ENCODE results near the gene PADI1.

Gene PADI1

DNA sequence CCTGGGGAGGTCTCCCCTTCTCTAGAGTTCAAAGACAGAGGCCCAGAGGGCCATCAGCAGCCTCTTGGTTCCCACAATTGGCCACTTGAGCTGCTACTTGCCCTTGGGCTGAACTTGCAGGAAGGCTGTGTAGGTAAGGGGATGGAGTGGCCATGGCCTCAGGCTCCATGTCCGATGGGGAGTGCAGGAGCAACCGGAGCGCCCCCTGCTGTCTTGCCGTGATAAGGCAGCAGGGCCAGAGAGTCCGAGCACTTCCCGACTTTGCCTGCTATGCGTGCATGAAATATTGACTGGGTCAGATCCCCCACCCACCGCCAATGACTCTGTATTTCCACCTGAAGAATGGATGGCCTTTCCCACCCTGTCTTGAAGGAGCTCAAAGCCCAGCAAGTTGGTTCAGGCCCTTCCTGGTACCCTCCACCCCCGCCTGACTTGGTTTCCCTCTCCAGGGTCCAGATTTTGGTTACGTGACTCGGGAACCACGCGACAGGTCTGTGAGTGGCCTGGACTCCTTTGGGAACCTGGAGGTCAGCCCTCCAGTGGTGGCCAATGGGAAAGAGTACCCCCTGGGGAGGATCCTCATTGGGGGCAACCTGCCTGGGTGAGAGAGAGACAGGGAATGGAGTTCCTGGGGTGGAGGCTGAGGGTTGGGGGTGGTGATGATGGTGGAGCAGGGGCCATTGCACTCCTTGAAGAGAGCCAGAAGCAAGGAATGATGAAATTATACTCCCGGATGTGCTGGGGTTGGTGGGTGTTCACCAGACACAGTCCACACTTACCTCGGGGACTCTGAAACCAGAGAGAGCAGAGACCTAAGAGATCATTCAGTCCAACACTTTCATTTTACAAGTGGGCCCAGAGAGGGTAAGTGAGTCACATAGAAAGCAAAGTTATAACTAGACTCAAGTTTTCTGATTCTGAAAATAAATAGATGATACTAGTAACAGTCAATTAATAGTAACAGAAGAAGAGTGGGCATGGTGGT is 69.5 kb downstream of the PADI1 start:
- peak; percentile 8 for DNase-seq (ENCODE audit: low spot score)

DNA sequence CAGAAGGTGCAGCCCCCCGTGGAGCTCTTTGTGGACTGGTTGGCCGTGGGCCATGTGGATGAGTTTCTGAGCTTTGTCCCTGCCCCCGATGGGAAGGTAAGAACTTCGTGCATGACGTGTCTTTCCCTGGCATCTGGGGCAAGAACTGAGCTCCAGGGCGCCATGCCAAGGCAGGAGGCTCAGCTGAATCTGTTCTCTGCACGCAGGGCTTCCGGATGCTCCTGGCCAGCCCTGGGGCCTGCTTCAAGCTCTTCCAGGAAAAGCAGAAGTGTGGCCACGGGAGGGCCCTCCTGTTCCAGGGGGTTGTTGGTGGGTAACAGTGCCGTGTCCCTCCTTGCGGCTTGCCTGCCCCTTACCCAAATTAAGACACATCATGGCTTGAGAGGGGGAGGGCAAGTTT is 71.6 kb downstream of the PADI1 start:
- DNase-seq (ENCODE audit: low spot score), result peak; percentile 29

DNA sequence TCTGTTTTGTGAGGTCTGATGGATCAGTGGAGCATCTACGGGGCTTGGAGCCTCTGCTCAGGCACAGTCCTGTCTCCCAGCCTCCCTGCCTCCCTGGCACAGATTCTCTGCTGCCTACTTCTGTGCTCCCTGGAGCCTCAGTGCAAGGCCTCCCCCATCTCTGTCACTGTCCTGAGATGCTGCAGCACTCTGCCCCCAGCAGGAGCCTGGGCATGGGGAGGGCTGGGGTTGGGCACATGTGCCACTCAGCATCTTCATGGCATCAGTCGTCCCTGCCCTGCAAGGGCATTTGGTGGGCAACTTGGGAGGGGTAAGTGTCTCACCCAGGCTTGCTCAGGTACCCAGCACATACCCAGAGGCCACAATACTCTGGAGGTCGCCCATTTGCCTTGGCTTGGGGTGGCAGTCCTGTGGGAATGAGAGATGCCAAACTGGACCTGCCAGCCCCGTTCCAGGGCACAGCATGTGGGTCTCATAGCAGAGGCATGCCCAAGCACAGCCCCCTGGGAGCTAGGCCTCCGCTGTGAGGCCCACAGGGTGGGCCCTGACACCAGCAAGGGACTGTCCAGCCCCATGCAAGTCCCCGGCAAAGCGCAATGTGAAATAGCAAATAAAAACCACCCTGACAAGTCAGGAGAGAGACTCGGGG is 72.7 kb downstream of the PADI1 start:
- DNase-seq (ENCODE audit: low spot score), result no peak

DNA sequence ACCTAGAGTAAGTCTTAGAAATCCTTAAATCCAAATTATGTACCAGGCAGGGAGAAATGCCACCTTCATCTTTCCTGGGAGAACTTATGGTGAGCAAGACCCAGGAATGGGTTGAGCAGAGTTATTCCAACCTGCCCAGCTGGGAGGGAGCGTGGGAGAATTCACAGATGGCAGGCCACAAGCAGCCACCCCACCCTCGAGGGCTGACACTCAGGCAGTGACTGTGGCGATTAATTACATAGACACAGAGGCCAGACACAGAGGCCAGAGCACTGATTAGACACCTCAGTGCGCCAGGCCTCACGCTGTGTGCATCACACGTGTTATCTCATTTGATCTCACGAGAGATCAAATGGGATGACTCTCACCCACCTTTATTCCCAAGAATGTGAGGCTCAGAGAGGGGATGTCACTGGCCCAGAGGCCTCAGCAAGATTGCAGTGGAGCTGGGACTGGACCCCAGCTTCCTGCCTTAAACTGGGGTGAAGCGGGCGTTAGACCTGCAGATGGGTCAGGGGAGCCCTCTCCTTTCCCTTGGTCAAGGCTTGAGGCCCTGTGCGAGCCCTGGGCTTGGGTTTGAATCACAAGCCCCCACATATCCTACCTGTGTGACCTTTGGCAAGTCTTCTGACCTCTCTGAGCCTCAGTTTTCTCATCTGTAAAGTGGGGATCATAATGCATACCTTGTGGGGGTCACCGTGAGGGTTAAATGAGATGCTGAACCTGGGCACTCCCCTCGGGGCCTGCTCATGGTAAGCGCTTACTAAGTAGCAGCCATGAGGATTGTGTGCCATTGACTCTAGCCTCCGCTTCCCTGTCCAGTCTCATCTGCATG is 74.3 kb downstream of the PADI1 start:
- no peak for DNase-seq (ENCODE audit: low spot score)

DNA sequence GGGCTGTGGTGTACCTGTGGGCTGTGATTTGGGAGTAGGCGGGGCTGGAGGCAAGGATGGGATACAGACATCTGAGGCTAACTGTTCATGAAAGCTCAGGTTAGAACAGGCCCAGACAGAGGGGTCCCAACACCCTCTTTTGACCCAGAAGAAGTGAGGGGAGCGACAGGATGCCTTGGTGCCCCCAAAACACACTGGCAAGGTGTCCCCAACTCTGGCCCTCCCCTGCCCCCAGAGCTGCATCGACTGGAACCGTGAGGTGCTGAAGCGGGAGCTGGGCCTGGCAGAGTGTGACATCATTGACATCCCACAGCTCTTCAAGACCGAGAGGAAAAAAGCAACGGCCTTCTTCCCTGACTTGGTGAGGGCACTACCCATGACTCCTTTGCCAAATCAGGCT is 75.5 kb downstream of the PADI1 start:
- DNase-seq (ENCODE audit: low spot score), result no peak

DNA sequence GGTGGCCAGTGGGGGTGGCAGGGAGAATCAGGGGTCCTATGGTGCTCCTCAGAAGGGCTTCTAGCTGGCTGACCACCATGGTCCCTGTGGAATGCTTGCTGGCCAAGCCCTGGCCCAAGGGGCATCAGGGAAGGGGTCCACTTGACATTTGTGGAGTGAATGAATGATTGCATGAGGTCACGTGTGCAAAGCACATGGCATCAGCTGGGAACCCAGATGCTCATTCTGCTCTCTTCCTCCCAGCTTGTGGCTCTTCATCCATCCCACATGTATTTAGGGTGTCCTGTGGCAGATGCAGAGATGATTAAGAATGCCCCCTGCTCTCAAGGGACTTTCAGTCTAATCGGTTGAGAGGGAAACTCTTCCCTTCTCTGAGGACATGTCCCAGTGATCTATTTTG is 76.0 kb downstream of the PADI1 start:
- DNase-seq (ENCODE audit: low spot score), result no peak

DNA sequence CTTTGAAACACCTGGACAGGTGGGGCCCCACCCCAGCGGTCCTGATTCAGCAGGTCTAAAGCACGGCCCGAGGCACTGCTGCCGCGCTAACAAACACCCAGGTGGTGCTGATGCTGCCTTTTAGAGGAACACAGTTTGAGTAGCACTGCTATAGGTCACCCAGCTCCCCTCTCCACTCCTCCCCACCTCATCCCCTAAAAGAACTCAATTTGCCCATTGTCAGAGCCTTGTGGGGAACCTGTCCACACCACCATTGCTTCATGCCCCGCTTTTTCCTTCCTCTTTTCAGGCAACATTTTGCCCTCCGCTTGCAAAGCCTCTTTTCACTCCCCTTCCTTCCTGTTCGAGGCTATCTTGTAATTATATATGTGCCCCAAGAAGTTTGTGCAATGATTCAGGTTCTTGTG is 76.8 kb downstream of the PADI1 start:
- peak; percentile 39 for DNase-seq (ENCODE audit: low spot score)

DNA sequence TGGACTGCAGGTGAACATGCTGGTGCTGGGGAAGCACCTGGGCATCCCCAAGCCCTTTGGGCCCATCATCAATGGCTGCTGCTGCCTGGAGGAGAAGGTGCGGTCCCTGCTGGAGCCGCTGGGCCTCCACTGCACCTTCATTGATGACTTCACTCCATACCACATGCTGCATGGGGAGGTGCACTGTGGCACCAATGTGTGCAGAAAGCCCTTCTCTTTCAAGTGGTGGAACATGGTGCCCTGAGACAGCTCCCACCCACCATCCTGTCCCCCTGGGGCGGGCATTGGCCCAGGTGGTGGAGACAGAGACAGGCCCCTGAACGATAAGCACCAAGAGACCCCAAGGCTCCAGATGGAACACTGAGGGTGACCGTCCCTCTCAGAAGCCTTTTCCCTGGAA is 77.9 kb downstream of the PADI1 start:
- DNase-seq (ENCODE audit: low spot score), result no peak

DNA sequence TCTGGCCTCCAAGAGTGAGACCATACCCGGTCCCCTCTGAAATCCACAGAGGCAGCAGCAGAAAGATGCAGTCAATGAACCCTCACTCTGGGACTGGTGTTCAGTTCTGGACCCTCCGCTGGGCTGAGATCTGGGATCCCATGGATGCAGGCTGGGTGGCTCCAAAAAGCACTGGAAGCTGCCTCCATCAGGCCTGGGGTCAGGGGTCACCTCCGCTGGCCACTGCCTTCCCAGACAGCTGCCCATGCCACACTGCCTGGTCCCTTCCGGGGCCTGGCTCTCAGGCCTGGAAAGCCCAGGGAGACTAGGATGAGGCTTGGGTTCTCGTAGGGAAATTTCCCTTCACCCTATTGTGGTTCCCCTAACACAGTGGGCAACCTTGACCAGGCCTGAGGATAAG is 81.7 kb downstream of the PADI1 start:
- no peak for DNase-seq (ENCODE audit: low spot score)

DNA sequence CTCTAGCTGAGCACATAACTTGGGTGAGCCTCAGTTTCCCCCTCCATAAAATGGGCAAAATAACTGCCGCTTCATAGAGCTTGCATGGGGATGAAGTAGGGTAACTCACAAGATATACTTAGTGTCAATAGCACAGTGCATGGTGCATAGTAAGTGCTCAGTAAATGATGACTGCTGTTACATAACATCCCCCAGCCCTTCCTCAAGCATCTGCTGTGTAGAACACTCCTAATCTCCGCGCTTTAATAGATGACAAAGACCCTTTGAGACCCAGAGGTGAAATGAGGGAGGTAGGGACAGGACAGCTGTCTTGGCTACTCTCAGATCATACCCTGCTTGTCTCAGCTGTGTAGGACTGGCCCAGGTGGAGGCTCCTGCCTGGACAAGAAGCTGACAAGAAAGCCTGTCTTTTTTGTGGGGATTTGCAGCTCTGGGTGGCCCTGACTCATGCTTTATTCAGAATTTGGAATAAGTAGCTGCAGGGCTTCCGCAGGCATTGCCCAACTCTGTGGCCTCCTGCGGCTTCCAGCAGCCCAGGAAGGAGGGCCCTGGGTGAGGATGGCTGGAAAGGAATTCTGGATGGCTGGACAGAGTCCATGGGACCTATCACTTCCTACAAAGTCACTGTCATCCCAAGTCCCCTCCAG is 82.3 kb downstream of the PADI1 start:
- DNase-seq (ENCODE audit: low spot score), result no peak

DNA sequence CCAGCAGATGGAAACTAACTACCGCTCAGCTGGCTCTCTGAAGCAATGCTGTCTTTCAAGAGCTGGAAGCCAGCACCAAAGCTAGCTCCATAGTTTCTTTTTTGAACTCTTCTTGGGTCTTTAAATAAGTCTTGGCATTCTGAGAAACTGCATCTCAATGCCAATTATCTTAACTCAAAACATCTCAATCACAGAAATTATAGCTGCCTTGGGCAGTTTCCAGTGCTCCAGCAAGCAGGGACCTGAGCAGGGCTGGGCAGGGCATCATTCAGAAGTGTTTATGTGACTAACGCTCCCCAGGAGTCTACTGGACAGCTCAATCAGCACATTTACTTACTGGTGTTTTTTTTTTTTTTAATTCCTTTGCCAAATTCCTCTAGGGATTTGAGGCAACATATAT is 84.8 kb downstream of the PADI1 start:
- DNase-seq (ENCODE audit: low spot score), result no peak

DNA sequence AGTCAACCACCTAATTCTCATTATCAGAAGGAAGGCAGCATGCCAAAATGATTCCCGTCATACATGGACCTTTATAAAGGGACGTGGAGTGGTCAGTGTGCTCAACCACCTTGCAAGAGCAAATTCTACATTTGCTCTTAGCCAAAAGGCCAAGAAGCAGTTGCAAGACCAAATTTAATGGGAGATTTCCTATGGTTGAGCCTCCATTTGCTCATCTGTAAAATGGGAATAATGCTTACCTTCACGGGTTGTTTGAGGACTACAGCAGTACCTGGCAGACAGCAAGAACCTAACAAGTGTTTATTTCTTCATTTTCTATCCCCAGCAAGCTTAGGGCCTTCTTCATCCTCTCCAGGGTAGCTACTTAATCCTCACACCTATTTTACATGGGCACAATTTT is 85.6 kb downstream of the PADI1 start:
- no peak for DNase-seq (ENCODE audit: low spot score)

DNA sequence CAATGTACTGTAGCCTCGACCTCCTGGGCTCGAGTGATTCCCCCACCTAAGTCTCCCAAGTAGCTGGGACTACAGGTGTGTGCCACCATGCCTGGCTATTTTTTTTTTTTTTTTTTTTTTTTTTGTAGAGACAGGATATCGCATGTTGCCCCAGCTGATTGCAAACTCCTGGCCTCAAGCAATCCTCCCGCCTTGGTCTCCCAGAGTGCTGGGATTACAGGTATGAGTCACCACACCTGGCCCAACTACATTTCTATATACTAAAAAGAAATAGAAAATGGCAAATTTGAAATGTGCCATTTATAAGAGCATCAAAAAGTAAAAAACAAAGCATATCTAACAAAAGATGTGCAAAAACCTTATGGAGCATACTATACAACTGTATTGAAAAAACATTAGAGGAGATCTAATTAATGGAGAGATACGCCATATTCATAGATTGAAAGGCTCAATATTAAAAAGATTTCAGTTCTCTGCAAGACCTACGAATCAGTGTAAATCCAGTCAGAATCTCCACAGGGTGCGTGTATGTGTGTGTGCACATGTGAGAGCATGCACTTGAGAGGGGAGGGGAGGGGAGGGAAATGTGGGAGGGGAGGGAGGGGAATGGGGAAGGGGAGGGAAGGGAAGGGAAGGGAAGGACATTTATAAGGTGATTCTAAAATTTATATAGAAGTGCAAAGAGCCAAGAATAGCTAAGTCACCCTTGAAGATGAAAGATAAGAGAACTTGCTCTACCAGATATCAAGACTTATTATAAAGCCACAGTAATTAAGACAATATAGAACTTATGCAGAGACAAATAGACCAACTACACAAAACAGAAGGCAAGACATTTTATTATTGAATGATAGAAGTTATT is 87.6 kb downstream of the PADI1 start:
- no peak for DNase-seq (ENCODE audit: low spot score)

DNA sequence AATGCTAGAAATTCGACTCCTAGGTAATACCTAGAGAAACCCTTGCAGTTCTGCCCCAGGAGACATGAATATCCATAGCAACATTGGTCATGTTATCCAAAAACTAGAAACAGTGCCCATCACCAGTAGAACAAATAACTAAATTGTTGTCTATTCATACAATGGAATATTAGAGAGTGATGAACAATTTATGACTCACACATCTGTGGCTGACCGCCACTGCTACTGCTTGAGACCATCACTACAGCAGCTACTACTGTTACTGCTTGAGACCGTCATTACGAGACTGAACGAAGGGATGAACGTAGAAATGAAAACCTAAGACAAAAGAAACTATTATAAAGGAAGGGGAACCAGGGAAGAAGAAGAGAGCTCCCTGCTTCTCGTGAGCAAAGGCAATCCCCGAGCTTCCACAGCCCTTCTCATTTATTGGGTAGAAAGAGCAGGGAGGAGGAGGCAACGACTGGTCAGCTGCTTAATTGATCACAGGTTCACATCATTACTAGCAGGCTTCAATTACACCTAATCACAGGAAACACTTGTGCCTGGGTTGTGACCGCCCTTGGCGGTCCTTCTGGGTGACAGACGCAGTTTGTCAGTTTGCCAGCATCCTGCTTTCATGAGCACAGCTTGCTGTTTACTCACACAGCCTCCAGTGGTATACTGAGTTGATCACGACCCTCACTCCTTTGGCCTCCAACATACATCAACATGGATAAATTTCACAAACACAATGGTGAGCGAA is 88.9 kb downstream of the PADI1 start:
- no peak for DNase-seq (ENCODE audit: low spot score)

DNA sequence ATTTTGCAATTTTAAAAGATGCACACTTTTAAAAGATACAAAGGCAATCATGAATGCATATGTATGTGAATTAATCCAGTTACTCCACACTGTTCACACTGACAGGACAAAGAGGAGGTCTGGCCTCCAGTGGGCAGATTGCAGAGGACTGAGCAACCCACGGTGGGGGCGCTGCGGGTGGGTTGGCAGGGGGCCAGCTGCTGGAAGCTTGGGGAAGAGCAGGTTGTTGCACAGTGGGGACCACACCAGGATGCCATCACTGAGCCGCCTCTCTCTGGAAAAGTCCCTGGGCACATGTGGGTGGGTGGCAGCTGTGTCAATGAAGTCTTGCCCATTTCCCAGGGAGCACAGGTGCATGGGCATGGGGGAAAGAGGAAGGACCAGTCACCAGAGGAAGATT is 90.4 kb downstream of the PADI1 start:
- DNase-seq (ENCODE audit: low spot score), result no peak

Data from Ammon's horn (tissue), 1 donor.